ENCODE measurements around the gene LTBP1.
A peak's percentile ranks its signal among the peaks of the same experiment; 100 is the strongest.

The LTBP1 gene

GRCh38 chr2:33083699-33084387 lies 137.1 kb downstream of the LTBP1 start:
- no peak for DNase-seq (ENCODE audit: low read depth)

GRCh38 chr2:33084433-33084832 lies 137.7 kb downstream of the LTBP1 start:
- DNase-seq (ENCODE audit: low read depth), result no peak

- DNase-seq (ENCODE audit: low read depth), result no peak
These were observed 138.9 kb downstream of the LTBP1 start for GRCh38 chr2:33085646-33086045.

GRCh38 chr2:33086400-33087015 lies 139.8 kb downstream of the LTBP1 start:
- peak; percentile 19 for DNase-seq (ENCODE audit: low read depth)

GRCh38 chr2:33090553-33091134 lies 143.9 kb downstream of the LTBP1 start:
- DNase-seq (ENCODE audit: low read depth), result no peak

- no peak for DNase-seq (ENCODE audit: low read depth)
These were observed 144.9 kb downstream of the LTBP1 start for GRCh38 chr2:33091541-33092123.

GRCh38 chr2:33093283-33093993 lies 146.7 kb downstream of the LTBP1 start:
- DNase-seq (ENCODE audit: low read depth), result no peak

GRCh38 chr2:33094303-33094702 lies 147.6 kb downstream of the LTBP1 start:
- DNase-seq (ENCODE audit: low read depth), result no peak

GRCh38 chr2:33099989-33100388 lies 153.2 kb downstream of the LTBP1 start:
- DNase-seq (ENCODE audit: low read depth), result no peak

- DNase-seq (ENCODE audit: low read depth), result no peak
These were observed 154.2 kb downstream of the LTBP1 start for GRCh38 chr2:33100921-33101320.

- DNase-seq (ENCODE audit: low read depth), result peak; percentile 49
These were observed 157.4 kb downstream of the LTBP1 start for GRCh38 chr2:33104052-33104623.

- DNase-seq (ENCODE audit: low read depth), result peak; percentile 38
These were observed 158.0 kb downstream of the LTBP1 start for GRCh38 chr2:33104726-33105125.

- DNase-seq (ENCODE audit: low read depth), result no peak
These were observed 159.4 kb downstream of the LTBP1 start for GRCh38 chr2:33106115-33106514.

GRCh38 chr2:33107690-33108482 lies 161.1 kb downstream of the LTBP1 start:
- peak; percentile 46 for DNase-seq (ENCODE audit: low read depth)

- DNase-seq (ENCODE audit: low read depth), result peak; percentile 55
These were observed 162.0 kb downstream of the LTBP1 start for GRCh38 chr2:33108483-33109443.

- no peak for DNase-seq (ENCODE audit: low read depth)
These were observed 163.7 kb downstream of the LTBP1 start for GRCh38 chr2:33110461-33110860.

- DNase-seq (ENCODE audit: low read depth), result peak; percentile 32
These were observed 164.3 kb downstream of the LTBP1 start for GRCh38 chr2:33111002-33111446.

- no peak for DNase-seq (ENCODE audit: low read depth)
These were observed 168.4 kb downstream of the LTBP1 start for GRCh38 chr2:33115196-33115595.

- no peak for DNase-seq (ENCODE audit: low read depth)
These were observed 169.0 kb downstream of the LTBP1 start for GRCh38 chr2:33115728-33116127.

GRCh38 chr2:33116799-33117198 lies 170.0 kb downstream of the LTBP1 start:
- no peak for DNase-seq (ENCODE audit: low read depth)
